HCT116 (cell line): Measurements from ENCODE around the gene SLC25A13. TPM values are rescaled to one million over a fixed set of nuclear protein-coding genes. Genes with fewer than 3 reads are reported as not detected.

ENCODE experiments used
- ATAC-seq: fragments of 200-7000 bp; cut with Tn5 transposase; 2 replicates; pipeline ENCODE4 v1.9.1; 2020; ENCODE audit warnings: mild to moderate bottlenecking, moderate library complexity
- BruUV-seq: library from RNA; stranded (reverse); fragments of 400-500 nt; replicated peaks from 2 replicates; lab custom pipeline; 2021; lab: Mats Ljungman, UMichigan
- CTCF ChIA-PET: fragments of 300-600 bp; sonication (Branson Sonifier 250); formaldehyde crosslinking; loops from one replicate; lab custom pipeline; 2021; ENCODE audit warnings: antibody characterized with exemption; lab: Charles Lee
- POLR2A ChIA-PET: fragments of 300-600, 350-600 bp; sonication (Branson Sonifier 250); formaldehyde crosslinking; loops from one replicate; lab custom pipeline; 2021; ENCODE audit warnings: antibody characterized with exemption; lab: Charles Lee
- RAD21 ChIA-PET, 2 experiments: fragments of 300-600 bp; sonication (Branson Sonifier 250); formaldehyde crosslinking; loops; one replicate each; lab custom pipeline; 2023; ENCODE audit warnings: low total read pairs in 2 of 2; ENCODE audit not compliant: uncharacterized antibody in 2 of 2, unreplicated experiment in 2 of 2, low non-redundant PET in 1 of 2; lab: Charles Lee
- DNase-seq: peaks from one replicate; pipeline ENCODE4 v3.0.0-alpha.2; 2010; ENCODE audit warnings: low read depth, low spot score
- H2AFZ ChIP-seq: fragments of 200-600 bp; shearing (Covaris generic), sonication (generic); 2 replicates; pipeline ENCODE4 v1.6.1; 2017; ENCODE audit warnings: low read depth, mixed run types, mixed read lengths, antibody characterized with exemption, low read length; ENCODE audit not compliant: poor library complexity, severe bottlenecking
- H3K27ac ChIP-seq: 2 replicates; pipeline ENCODE4 v1.5.1; 2012; ENCODE audit warnings: low read depth, low read length
- H3K27me3 ChIP-seq: fragments of 200-600 bp; sonication (generic); 2 replicates; pipeline ENCODE4 v1.6.1; 2016; ENCODE audit warnings: mixed run types, low read length, mixed read lengths; ENCODE audit not compliant: insufficient read depth
- H3K36me3 ChIP-seq, 2 experiments: fragments of 200-500 bp in 1 of 2; fragments of 200-600 bp in 1 of 2; sonication (Bioruptor generic) in 1 of 2; sonication (generic) in 1 of 2; 2 replicates each; pipeline versions ENCODE4 v1.5.1 to v1.6.1; 2014 to 2016; ENCODE audit warnings: low read length in 2 of 2, inconsistent platforms in 1 of 2, mixed read lengths in 1 of 2, mixed run types in 1 of 2; ENCODE audit not compliant: insufficient read depth in 2 of 2, control insufficient read depth in 1 of 2
- H3K4me1 ChIP-seq, 2 experiments: fragments of 200-600 bp in 1 of 2; sonication (generic) in 1 of 2; 2 replicates each; pipeline versions ENCODE4 v1.5.1 to v1.6.1; 2012 to 2017; ENCODE audit warnings: low read length in 2 of 2, inconsistent platforms in 1 of 2, mild to moderate bottlenecking in 1 of 2, mixed read lengths in 1 of 2, mixed run types in 1 of 2, moderate library complexity in 1 of 2; ENCODE audit not compliant: insufficient read depth in 2 of 2, control insufficient read depth in 1 of 2
- H3K4me2 ChIP-seq: fragments of 200-600 bp; sonication (generic); 2 replicates; pipeline ENCODE4 v1.6.1; 2017; ENCODE audit warnings: mixed run types, low read length, mixed read lengths
- H3K4me3 ChIP-seq, 2 experiments: fragments of 200-600 bp in 1 of 2; sonication (generic) in 1 of 2; replicated peaks in 1 of 2; 2 replicates each; pipeline ENCODE4 v1.5.1; 2011 to 2016; ENCODE audit warnings: low read length in 2 of 2, control low read depth in 1 of 2, low read depth in 1 of 2, mild to moderate bottlenecking in 1 of 2, mixed read lengths in 1 of 2, mixed run types in 1 of 2
- H3K79me2 ChIP-seq: fragments of 200-600 bp; sonication (generic); 2 replicates; pipeline ENCODE4 v1.6.1; 2017; ENCODE audit warnings: mild to moderate bottlenecking, mixed run types, low read length, moderate library complexity, mixed read lengths; ENCODE audit not compliant: insufficient read depth
- H3K9ac ChIP-seq: fragments of 200-600 bp; sonication (generic); 2 replicates; pipeline ENCODE4 v1.6.1; 2016; ENCODE audit warnings: low read length, mixed read lengths
- H3K9me2 ChIP-seq: fragments of 200-600 bp; sonication (generic), shearing (Covaris generic); 2 replicates; pipeline ENCODE4 v1.6.1; 2017; ENCODE audit warnings: mixed run types, mild to moderate bottlenecking, moderate library complexity; ENCODE audit not compliant: insufficient read depth
- H3K9me3 ChIP-seq, 2 experiments: fragments of 200-500 bp in 1 of 2; fragments of 200-600 bp in 1 of 2; sonication (Bioruptor generic) in 1 of 2; sonication (generic) in 1 of 2; 2 replicates each; pipeline ENCODE4 v1.6.1; 2014 to 2017; ENCODE audit warnings: low read length in 2 of 2, mixed read lengths in 2 of 2, inconsistent platforms in 1 of 2, low read depth in 1 of 2, mild to moderate bottlenecking in 1 of 2, mixed run types in 1 of 2, moderate library complexity in 1 of 2; ENCODE audit not compliant: control insufficient read depth in 1 of 2, insufficient read depth in 1 of 2
- H4K20me1 ChIP-seq: fragments of 200-600 bp; sonication (generic), shearing (Covaris generic); 2 replicates; pipeline ENCODE4 v1.6.1; 2017; ENCODE audit warnings: mixed run types, mild to moderate bottlenecking, moderate library complexity; ENCODE audit not compliant: insufficient read depth
- CBX3 ChIP-seq: IDR thresholded peaks from 2 replicates; pipeline ENCODE4 v1.6.1; 2012; ENCODE audit warnings: low read depth
- ELF1 ChIP-seq: IDR thresholded peaks from 2 replicates; pipeline ENCODE4 v1.6.1; 2012; ENCODE audit warnings: low read depth, borderline replicate concordance
- EZH2 ChIP-seq: fragments of 200-600 bp; sonication (generic); IDR thresholded peaks from 2 replicates; pipeline ENCODE4 v1.6.1; 2017; ENCODE audit warnings: antibody characterized with exemption, mixed run types
- EZH2phosphoT487 ChIP-seq: fragments of 200-600 bp; IDR thresholded peaks from 2 replicates; pipeline ENCODE4 v1.6.1; 2018; ENCODE audit warnings: antibody characterized with exemption, borderline replicate concordance
- FOSL1 ChIP-seq: IDR thresholded peaks from 2 replicates; pipeline ENCODE4 v1.6.1; 2012; ENCODE audit warnings: low read depth
- JUND ChIP-seq: IDR thresholded peaks from 2 replicates; pipeline ENCODE4 v1.6.1; 2012
- POLR2A ChIP-seq: IDR thresholded peaks from 2 replicates; pipeline ENCODE4 v1.7.0; 2011; ENCODE audit warnings: borderline replicate concordance; ENCODE audit not compliant: insufficient read depth, insufficient read length; ENCODE audit errors: extremely low read depth
- POLR2AphosphoS5 ChIP-seq: IDR thresholded peaks from 2 replicates; pipeline ENCODE4 v1.6.1; 2011; ENCODE audit warnings: mild to moderate bottlenecking, low read depth, low read length, moderate library complexity
- RAD21 ChIP-seq: IDR thresholded peaks from 2 replicates; pipeline ENCODE4 v1.6.1; 2012; ENCODE audit warnings: low read depth, mild to moderate bottlenecking
- SIN3A ChIP-seq: IDR thresholded peaks from 2 replicates; pipeline ENCODE4 v1.6.1; 2012; ENCODE audit warnings: low read depth
- SP1 ChIP-seq: IDR thresholded peaks from 2 replicates; pipeline ENCODE4 v1.6.1; 2012; ENCODE audit warnings: low read depth
- SRF ChIP-seq: IDR thresholded peaks from 2 replicates; pipeline ENCODE4 v1.6.1; 2012; ENCODE audit warnings: low read depth
- TCF7L2 ChIP-seq: IDR thresholded peaks from 2 replicates; pipeline ENCODE4 v1.7.0; 2011; ENCODE audit warnings: borderline replicate concordance, inconsistent platforms; ENCODE audit not compliant: insufficient read depth, insufficient read length; ENCODE audit errors: extremely low read depth
- YY1 ChIP-seq: IDR thresholded peaks from 2 replicates; pipeline ENCODE4 v1.6.1; 2011; ENCODE audit warnings: low read length, low read depth, moderate library complexity, mild to moderate bottlenecking; ENCODE audit not compliant: insufficient replicate concordance; ENCODE audit errors: extremely low read depth
- ZFX ChIP-seq: fragments of 450-650 bp; IDR thresholded peaks from 2 replicates; pipeline ENCODE4 v1.6.1; 2017
- ZNF274 ChIP-seq: fragments of 200-500 bp; sonication (Bioruptor generic); IDR thresholded peaks from 2 replicates; pipeline ENCODE4 v1.6.1; 2014; ENCODE audit warnings: mild to moderate bottlenecking, low read depth, low read length, inconsistent platforms
- intact Hi-C: fragments of 100-400 bp; cut with micrococcal nuclease; formaldehyde crosslinking; loops from 2 replicates; pipeline ENCODE4 v1.10.0; 2022
- total RNA-seq: library from RNA; stranded (reverse); gene quantifications from one replicate; pipeline ENCODE4 v1.2.1, GENCODE V29; 2021; ENCODE audit not compliant: unreplicated experiment
- TF ChIP-seq, protein P1 (sequence below), 3 experiments: fragments of 200-600 bp in 1 of 3; sonication (generic) in 1 of 3; IDR thresholded peaks in 2 of 3; conservative IDR thresholded peaks in 1 of 3; 2 replicates each; pipeline ENCODE4 v1.5.1; 2012 to 2017; ENCODE audit warnings: low read depth in 2 of 3, low read length in 2 of 3, antibody characterized with exemption in 1 of 3, borderline replicate concordance in 1 of 3, control low read depth in 1 of 3, mild to moderate bottlenecking in 1 of 3, mixed read lengths in 1 of 3, mixed run types in 1 of 3, moderate library complexity in 1 of 3; ENCODE audit not compliant: insufficient read depth in 1 of 3
- TF ChIP-seq, protein P2 (sequence below): IDR thresholded peaks from 2 replicates; pipeline ENCODE4 v1.6.1; 2011; ENCODE audit warnings: mild to moderate bottlenecking, low read length, moderate library complexity; ENCODE audit not compliant: insufficient replicate concordance; ENCODE audit errors: extremely low read depth
- TF ChIP-seq, protein P3 (sequence below): IDR thresholded peaks from 2 replicates; pipeline ENCODE4 v1.6.1; 2012
- TF ChIP-seq, protein P4 (sequence below): IDR thresholded peaks from 2 replicates; pipeline ENCODE4 v1.6.1; 2012; ENCODE audit warnings: low read depth

The SLC25A13 gene
- total RNA-seq, 1 experiment from 2014 or later: 19.3 TPM

DNA sequence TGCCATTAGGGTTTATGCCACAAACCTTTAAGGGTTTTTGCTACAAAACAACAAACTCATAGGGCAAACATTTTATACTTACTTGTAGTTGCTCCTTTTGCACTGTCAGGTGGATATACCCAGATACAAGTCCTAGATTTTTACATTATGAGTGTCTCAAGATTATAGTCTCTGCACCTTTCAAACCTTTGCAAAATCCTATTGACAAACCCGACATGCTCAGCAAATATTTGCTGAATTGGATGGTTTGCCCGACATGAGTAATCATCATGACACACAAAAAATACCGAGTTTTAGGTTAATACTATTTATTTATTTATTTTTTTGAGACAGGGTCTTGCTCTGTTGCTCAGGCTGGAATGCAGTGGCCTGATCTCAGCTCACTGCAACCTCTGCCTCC, 117.3 kb downstream of the SLC25A13 start:
- Histone ChIP-seq H3K27me3 (no peaks in the 10 kb centered on the region), H3K4me2 (no peak overlapping the region), H3K4me3 (no peak overlapping the region), H3K79me2 (no peaks in the 10 kb centered on the region; the same call in 1 of the 2 replicates), H3K9me3 (no peaks in the 10 kb centered on the region), H3K9ac (no peak overlapping the region), H3K36me3 (no peaks in the 10 kb centered on the region), H2AFZ (no peak overlapping the region), H3K9me2 (no peaks in the 10 kb centered on the region), H3K4me1 (no peaks in the 10 kb centered on the region)
- ChIA-PET RAD21 (no interaction called here), POLR2A (no interaction called here), CTCF (no interaction called here)
- ATAC-seq (no peak), DNase-seq (no peak)
- BruUV-seq: no TSS peak
- intact Hi-C loops: no loop called here
- TF ChIP-seq POLR2A (no peak), ZFX (no peak), FOSL1 (no peak), EZH2phosphoT487 (no peak), RAD21 (no peak), SP1 (no peak), ZNF274 (no peak), SIN3A (no peak), YY1 (no peak), SRF (no peak), TCF7L2 (no peak), ELF1 (no peak), CBX3 (no peak), POLR2AphosphoS5 (no peak), EZH2 (no peak), JUND (no peak)
- TF ChIP-seq, protein P1, sequence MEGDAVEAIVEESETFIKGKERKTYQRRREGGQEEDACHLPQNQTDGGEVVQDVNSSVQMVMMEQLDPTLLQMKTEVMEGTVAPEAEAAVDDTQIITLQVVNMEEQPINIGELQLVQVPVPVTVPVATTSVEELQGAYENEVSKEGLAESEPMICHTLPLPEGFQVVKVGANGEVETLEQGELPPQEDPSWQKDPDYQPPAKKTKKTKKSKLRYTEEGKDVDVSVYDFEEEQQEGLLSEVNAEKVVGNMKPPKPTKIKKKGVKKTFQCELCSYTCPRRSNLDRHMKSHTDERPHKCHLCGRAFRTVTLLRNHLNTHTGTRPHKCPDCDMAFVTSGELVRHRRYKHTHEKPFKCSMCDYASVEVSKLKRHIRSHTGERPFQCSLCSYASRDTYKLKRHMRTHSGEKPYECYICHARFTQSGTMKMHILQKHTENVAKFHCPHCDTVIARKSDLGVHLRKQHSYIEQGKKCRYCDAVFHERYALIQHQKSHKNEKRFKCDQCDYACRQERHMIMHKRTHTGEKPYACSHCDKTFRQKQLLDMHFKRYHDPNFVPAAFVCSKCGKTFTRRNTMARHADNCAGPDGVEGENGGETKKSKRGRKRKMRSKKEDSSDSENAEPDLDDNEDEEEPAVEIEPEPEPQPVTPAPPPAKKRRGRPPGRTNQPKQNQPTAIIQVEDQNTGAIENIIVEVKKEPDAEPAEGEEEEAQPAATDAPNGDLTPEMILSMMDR (IDR thresholded peaks at IDR 0.05 in 2 of 3, conservative IDR thresholded peaks at IDR 0.05 in 1 of 3; ENCODE audit: borderline replicate concordance in 1 of 3, insufficient read depth in 1 of 3, low read depth in 2 of 3, low read length in 2 of 3): no peak
- TF ChIP-seq, protein P2, sequence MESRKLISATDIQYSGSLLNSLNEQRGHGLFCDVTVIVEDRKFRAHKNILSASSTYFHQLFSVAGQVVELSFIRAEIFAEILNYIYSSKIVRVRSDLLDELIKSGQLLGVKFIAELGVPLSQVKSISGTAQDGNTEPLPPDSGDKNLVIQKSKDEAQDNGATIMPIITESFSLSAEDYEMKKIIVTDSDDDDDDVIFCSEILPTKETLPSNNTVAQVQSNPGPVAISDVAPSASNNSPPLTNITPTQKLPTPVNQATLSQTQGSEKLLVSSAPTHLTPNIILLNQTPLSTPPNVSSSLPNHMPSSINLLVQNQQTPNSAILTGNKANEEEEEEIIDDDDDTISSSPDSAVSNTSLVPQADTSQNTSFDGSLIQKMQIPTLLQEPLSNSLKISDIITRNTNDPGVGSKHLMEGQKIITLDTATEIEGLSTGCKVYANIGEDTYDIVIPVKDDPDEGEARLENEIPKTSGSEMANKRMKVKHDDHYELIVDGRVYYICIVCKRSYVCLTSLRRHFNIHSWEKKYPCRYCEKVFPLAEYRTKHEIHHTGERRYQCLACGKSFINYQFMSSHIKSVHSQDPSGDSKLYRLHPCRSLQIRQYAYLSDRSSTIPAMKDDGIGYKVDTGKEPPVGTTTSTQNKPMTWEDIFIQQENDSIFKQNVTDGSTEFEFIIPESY: no peak
- TF ChIP-seq, protein P3, sequence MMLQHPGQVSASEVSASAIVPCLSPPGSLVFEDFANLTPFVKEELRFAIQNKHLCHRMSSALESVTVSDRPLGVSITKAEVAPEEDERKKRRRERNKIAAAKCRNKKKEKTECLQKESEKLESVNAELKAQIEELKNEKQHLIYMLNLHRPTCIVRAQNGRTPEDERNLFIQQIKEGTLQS: no peak
- TF ChIP-seq, protein P4, sequence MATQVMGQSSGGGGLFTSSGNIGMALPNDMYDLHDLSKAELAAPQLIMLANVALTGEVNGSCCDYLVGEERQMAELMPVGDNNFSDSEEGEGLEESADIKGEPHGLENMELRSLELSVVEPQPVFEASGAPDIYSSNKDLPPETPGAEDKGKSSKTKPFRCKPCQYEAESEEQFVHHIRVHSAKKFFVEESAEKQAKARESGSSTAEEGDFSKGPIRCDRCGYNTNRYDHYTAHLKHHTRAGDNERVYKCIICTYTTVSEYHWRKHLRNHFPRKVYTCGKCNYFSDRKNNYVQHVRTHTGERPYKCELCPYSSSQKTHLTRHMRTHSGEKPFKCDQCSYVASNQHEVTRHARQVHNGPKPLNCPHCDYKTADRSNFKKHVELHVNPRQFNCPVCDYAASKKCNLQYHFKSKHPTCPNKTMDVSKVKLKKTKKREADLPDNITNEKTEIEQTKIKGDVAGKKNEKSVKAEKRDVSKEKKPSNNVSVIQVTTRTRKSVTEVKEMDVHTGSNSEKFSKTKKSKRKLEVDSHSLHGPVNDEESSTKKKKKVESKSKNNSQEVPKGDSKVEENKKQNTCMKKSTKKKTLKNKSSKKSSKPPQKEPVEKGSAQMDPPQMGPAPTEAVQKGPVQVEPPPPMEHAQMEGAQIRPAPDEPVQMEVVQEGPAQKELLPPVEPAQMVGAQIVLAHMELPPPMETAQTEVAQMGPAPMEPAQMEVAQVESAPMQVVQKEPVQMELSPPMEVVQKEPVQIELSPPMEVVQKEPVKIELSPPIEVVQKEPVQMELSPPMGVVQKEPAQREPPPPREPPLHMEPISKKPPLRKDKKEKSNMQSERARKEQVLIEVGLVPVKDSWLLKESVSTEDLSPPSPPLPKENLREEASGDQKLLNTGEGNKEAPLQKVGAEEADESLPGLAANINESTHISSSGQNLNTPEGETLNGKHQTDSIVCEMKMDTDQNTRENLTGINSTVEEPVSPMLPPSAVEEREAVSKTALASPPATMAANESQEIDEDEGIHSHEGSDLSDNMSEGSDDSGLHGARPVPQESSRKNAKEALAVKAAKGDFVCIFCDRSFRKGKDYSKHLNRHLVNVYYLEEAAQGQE: no peak
- TF ChIP-seq, all 23 proteins: peak for 0
- no peak overlapping the region for H3K27ac ChIP-seq
- no peaks in the 10 kb centered on the region for H4K20me1 ChIP-seq
